GM12878 (cell line): ENCODE results near the gene BDKRB2. TPM values are rescaled to one million over a fixed set of nuclear protein-coding genes. Genes with fewer than 3 reads are reported as not detected.

Experiments
- ATAC-seq: fragments of 200-7000 bp; cut with Tn5 transposase; 3 replicates; pipeline ENCODE4 v1.9.1; 2020; ENCODE audit warnings: mild to moderate bottlenecking, moderate library complexity
- BruUV-seq: library from RNA; stranded (reverse); fragments of 400-500 nt; replicated peaks from 2 replicates; lab custom pipeline; 2021; lab: Mats Ljungman, UMichigan
- CTCF ChIA-PET: fragments of 300-600 bp; sonication (Branson Sonifier 250); formaldehyde crosslinking; extraction: SDS; loops from one replicate; lab custom pipeline; 2021; ENCODE audit warnings: inconsistent platforms; lab: Yijun Ruan, JAX
- POLR2A ChIA-PET: fragments of 350-600 bp; formaldehyde crosslinking; extraction: SDS; loops from one replicate; lab custom pipeline; 2021; ENCODE audit warnings: inconsistent platforms; lab: Charles Lee
- RAD21 ChIA-PET: fragments of 300-600 bp; sonication (Branson Sonifier 250); formaldehyde crosslinking; loops from one replicate; lab custom pipeline; 2023; ENCODE audit warnings: antibody characterized with exemption; ENCODE audit not compliant: unreplicated experiment; lab: Charles Lee
- SMC1A ChIA-PET: fragments of 300-600 bp; sonication (Branson Sonifier 250); formaldehyde crosslinking; loops from one replicate; lab custom pipeline; 2023; ENCODE audit not compliant: unreplicated experiment, uncharacterized antibody; lab: Charles Lee
- DNase-seq: peaks from one replicate; pipeline ENCODE4 v3.0.0-alpha.2; 2011; ENCODE audit warnings: low read depth, low spot score
- FAIRE-seq: peaks from 3 replicates; lab custom pipeline; 2011; peaks lifted over from hg19 to GRCh38; lab: Jason Lieb, UNC
- H2AFZ ChIP-seq: 2 replicates; pipeline ENCODE4 v1.6.0; 2011; ENCODE audit warnings: low read depth, low read length, control low read depth; ENCODE audit not compliant: control insufficient read depth
- H3K27ac ChIP-seq: 2 replicates; pipeline ENCODE4 v1.5.1; 2011; ENCODE audit warnings: control low read depth; ENCODE audit not compliant: control insufficient read depth, insufficient read depth
- H3K27me3 ChIP-seq, 2 experiments: replicated peaks in 1 of 2; 2 replicates each; pipeline versions ENCODE4 v1.6.0 to v1.6.1; 2011; ENCODE audit warnings: low read length in 1 of 2; ENCODE audit not compliant: control insufficient read depth in 2 of 2, insufficient read depth in 2 of 2
- H3K36me3 ChIP-seq, 2 experiments: 2 replicates each; pipeline ENCODE4 v1.5.1; 2011; ENCODE audit warnings: low read length in 1 of 2; ENCODE audit not compliant: control insufficient read depth in 2 of 2, insufficient read depth in 2 of 2
- H3K4me1 ChIP-seq: 2 replicates; pipeline ENCODE4 v1.6.1; 2011; ENCODE audit warnings: mild to moderate bottlenecking, low read length, moderate library complexity, mixed read lengths; ENCODE audit not compliant: control insufficient read depth, insufficient read depth
- H3K4me2 ChIP-seq: 2 replicates; pipeline ENCODE4 v1.6.0; 2011; ENCODE audit warnings: control low read depth; ENCODE audit not compliant: control insufficient read depth, insufficient read depth
- H3K4me3 ChIP-seq: fragments of 200-600 bp; sonication (generic); 2 replicates; pipeline ENCODE4 v1.5.1; 2016
- H3K79me2 ChIP-seq: 2 replicates; pipeline ENCODE4 v1.6.0; 2011; ENCODE audit warnings: low read length; ENCODE audit not compliant: control insufficient read depth, insufficient read depth
- H3K9ac ChIP-seq: 2 replicates; pipeline ENCODE4 v1.8.0; 2011; ENCODE audit warnings: low read length, control low read depth, mixed read lengths; ENCODE audit not compliant: control insufficient read depth, insufficient read depth
- H3K9me3 ChIP-seq: replicated peaks from 3 replicates; pipeline ENCODE4 v1.5.1; 2011; ENCODE audit warnings: mild to moderate bottlenecking, low read length; ENCODE audit not compliant: control insufficient read depth, insufficient read depth
- H4K20me1 ChIP-seq: 2 replicates; pipeline ENCODE4 v1.6.0; 2011; ENCODE audit not compliant: control insufficient read depth, insufficient read depth
- ATF3 ChIP-seq: IDR thresholded peaks from 2 replicates; pipeline ENCODE4 v1.6.1; 2011; ENCODE audit warnings: low read depth, mild to moderate bottlenecking, low read length, moderate library complexity, borderline replicate concordance; ENCODE audit errors: extremely low read depth
- BCL3 ChIP-seq: IDR thresholded peaks from 2 replicates; pipeline ENCODE4 v1.6.1; 2011; ENCODE audit warnings: borderline replicate concordance, low read depth, mild to moderate bottlenecking, moderate library complexity, low read length; ENCODE audit not compliant: insufficient read depth, poor library complexity, severe bottlenecking
- BCLAF1 ChIP-seq: fragments of 450-650 bp; IDR thresholded peaks from 2 replicates; pipeline ENCODE4 v1.6.1; 2017; ENCODE audit warnings: antibody characterized with exemption, mild to moderate bottlenecking, moderate library complexity
- BHLHE40 ChIP-seq, 2 experiments: fragments of 450-650 bp in 1 of 2; IDR thresholded peaks; 2 replicates each; pipeline ENCODE4 v1.6.1; 2011 to 2017; ENCODE audit warnings: low read depth in 2 of 2, borderline replicate concordance in 1 of 2, improper control_type of control experiment in 1 of 2, low read length in 1 of 2, mild to moderate bottlenecking in 1 of 2
- CBFB ChIP-seq: IDR thresholded peaks from 2 replicates; pipeline ENCODE4 v1.6.1; 2016; ENCODE audit warnings: antibody characterized with exemption, low read depth
- MLLT1 ChIP-seq: fragments of 450-650 bp; IDR thresholded peaks from 2 replicates; pipeline ENCODE4 v1.6.1; 2016; ENCODE audit warnings: mild to moderate bottlenecking
- NRF1 ChIP-seq: conservative IDR thresholded peaks from 2 replicates; pipeline ENCODE4 v1.6.1; 2011; ENCODE audit warnings: mild to moderate bottlenecking, low read depth, low read length, improper control_type of control experiment
- RAD21 ChIP-seq: IDR thresholded peaks from 2 replicates; pipeline ENCODE4 v1.6.1; 2011; ENCODE audit warnings: mild to moderate bottlenecking, low read depth, low read length, moderate library complexity; ENCODE audit not compliant: insufficient read depth
- RB1 ChIP-seq: fragments of 450-650 bp; formaldehyde crosslinking; IDR thresholded peaks from 2 replicates; pipeline ENCODE4 v1.6.1; 2017; ENCODE audit warnings: mild to moderate bottlenecking, borderline replicate concordance
- RELA ChIP-seq: fragments of 450-650 bp; IDR thresholded peaks from 2 replicates; pipeline ENCODE4 v1.8.0; 2014; ENCODE audit warnings: borderline replicate concordance; ENCODE audit not compliant: partially characterized antibody
- ZBTB4 ChIP-seq: fragments of 450-650 bp; formaldehyde crosslinking; IDR thresholded peaks from 2 replicates; pipeline ENCODE4 v1.4.0; 2022; ENCODE audit warnings: mild to moderate bottlenecking, moderate library complexity
- WGBS: methylation state at CpG from one replicate; pipeline ENCODE4 v1.1.6; 2016; ENCODE audit warnings: low lambda C conversion rate; ENCODE audit not compliant: insufficient replicate concordance, insufficient coverage; ENCODE audit errors: missing lambda C conversion rate; 5-methylcytosine and 5-hydroxymethylcytosine counted together
- in situ Hi-C: fragments of 300-500 bp; cut with MboI; formaldehyde crosslinking; loops from 9 replicates; pipeline ENCODE4 v1.14.3; 2018; ENCODE audit warnings: mixed read lengths
- intact Hi-C: fragments of 100-400 bp; cut with micrococcal nuclease; formaldehyde crosslinking; loops from one replicate; pipeline ENCODE4 v1.14.2; 2022; ENCODE audit not compliant: unreplicated experiment
- polyA plus RNA-seq, 11 experiments: library from polyadenylated mRNA; depleted of rRNA in 4 of 11; unstranded in 6 of 11; stranded (reverse) in 5 of 11; fragments of >200 nt; fragmentation: Nextera tagmentation in 4 of 11; fragmentation: Illumina TruSeq in 1 of 11; extraction: Ambion mirVana in 4 of 11; extraction: Trizol in 1 of 11; gene quantifications; 1 replicate in 1 of 11; 2 replicates in 10 of 11; pipeline versions ENCODE4 v1.2.1 to v1.2.3, GENCODE V29; 2011 to 2016; ENCODE audit warnings: inconsistent platforms in 2 of 11, missing spikeins in 2 of 11, low read depth in 1 of 11
- total RNA-seq, 4 experiments: library from RNA; depleted of rRNA in 3 of 4; stranded (reverse); fragments of >200 nt in 3 of 4; fragmentation: Illumina TruSeq in 1 of 4; extraction: Trizol in 1 of 4; gene quantifications; 2 replicates each; pipeline versions ENCODE4 v1.2.1 to v1.2.3, GENCODE V29; 2013 to 2021

BDKRB2 gene
- total and polyA plus RNA-seq, 10 of the 15 experiments (the other 5 are each of a cell fraction or from before 2014, with no cell fraction given), result 0.08 TPM; not detected in 9

- CTCF ChIA-PET, result interaction anchor here (0.6 kb wide), 1 partner anchor 163 kb away, joined by 3 read pairs; no protein-coding TSS in a partner anchor
- DNase-seq (no peak), ATAC-seq (no peak)
- 37% methylated on average over 20 of the region's 22 CpGs for WGBS
- BruUV-seq, result no TSS peak
- H4K20me1 ChIP-seq, result no peaks in the 10 kb centered on the region
- no peaks in the 10 kb centered on the region for H3K9me3 ChIP-seq
- H3K9ac ChIP-seq, result no peak overlapping the region
- H2AFZ ChIP-seq, result no peak overlapping the region
- no peaks in the 10 kb centered on the region for H3K79me2 ChIP-seq
- H3K36me3 ChIP-seq, result no peaks in the 10 kb centered on the region
- H3K4me2 ChIP-seq, result no peak overlapping the region
- SMC1A ChIA-PET, result no interaction called here
- TF ChIP-seq RAD21 (no peak), RELA (no peak), ZBTB4 (CRISPR knock-in tag) (no peak), ATF3 (no peak), RB1 (no peak), MLLT1 (no peak), CBFB (no peak), BHLHE40 (IDR thresholded peaks at IDR 0.05; ENCODE audit: borderline replicate concordance in 1 of 2, low read depth in 2 of 2, low read length in 1 of 2) (no peak), BCLAF1 (no peak), NRF1 (no peak), BCL3 (no peak)
- TF ChIP-seq, all 136 proteins: peak for 0
- RAD21 ChIA-PET, result no interaction called here
- FAIRE-seq, result no peak
- intact Hi-C loops, result no loop called here
- in situ Hi-C loops, result no loop called here
- Histone ChIP-seq H3K4me3 (no peak overlapping the region), H3K4me1 (no peaks in the 10 kb centered on the region), H3K27ac (no peak overlapping the region), H3K27me3 (peaks cover 0 to 1% of the 10 kb centered on the region in 2 experiments; a peak in 2 of 4 replicates)
- POLR2A ChIA-PET, result no interaction called here
Measured at GRCh38 chr14:96268431-96269358, 64.1 kb downstream of the BDKRB2 start.
